Stimulated activated CD4-positive, alpha-beta T cell treated with anti-CD3 and anti-CD28 coated beads, Interleukin-1b, Interleukin-23, amount 100 ng/mL, for 48 hours (primary cell): ENCODE measurements around the gene SRRD.
A peak's percentile ranks its signal among the peaks of the same experiment; 100 is the strongest.
"Not testable (repeated sequence)": the region's sequence is repeated elsewhere in the genome, so short reads cannot be mapped to it uniquely, and the experiment has no call there.

Experiments used
- DNase-seq: peaks from one replicate; pipeline ENCODE4 v3.0.0-alpha.2; 2020

The SRRD gene

DNA sequence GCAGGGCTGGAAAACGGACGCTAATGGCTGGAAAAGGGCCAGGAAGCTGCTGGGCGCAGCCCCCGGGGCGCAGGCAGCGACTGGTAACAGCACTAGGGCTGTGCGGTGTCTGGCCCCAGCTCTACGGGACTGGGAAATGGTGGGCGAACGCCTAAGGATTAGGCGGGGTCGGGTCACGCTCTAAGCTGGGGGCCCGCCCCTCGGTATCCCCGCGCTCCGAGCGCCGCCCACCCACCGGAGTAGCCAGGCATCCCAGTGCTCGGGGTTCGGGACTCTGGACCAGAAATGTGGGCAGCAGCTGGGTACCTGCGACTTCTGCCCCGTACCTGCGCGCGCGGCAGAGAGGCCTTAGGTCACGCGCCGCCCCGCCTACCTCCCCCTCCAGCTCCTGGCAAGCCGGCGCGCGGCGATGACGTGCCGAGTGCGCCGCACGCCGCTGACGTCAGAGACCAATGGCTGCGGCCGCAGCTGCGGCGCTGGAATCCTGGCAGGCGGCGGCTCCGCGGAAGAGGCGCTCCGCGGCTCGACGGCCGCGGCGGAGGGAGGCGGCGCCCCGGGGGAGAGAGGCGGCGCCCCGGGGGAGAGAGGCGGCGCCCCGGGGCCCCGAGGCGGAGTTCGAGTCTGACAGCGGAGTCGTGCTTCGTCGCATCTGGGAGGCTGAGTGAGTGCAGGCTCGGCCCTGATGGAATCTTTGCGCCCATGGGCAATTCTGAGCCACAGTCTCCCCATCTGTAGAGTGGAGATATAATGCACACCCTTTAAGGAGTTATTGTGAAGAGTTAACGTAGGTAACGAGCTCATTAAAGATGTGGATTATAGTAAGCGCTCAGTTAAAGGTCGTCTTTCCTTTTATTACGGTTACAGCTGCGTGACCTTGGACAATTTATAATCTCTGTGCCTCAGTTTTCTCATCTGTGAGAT, at the start of gene SRRD, which contains the start of gene HPS4:
TSS of gene SRRD (plus strand) at position 439 of the 921 bp plus-strand sequence. CDS start at position 453, 14 bp downstream.
TSS of gene HPS4 (minus strand) at position 345 of the 921 bp plus-strand sequence. CDS start 2,021 bp downstream, outside the sequence.
- peak; percentile 90 for DNase-seq

- DNase-seq, result no peak
These were observed 48.2 kb upstream of the SRRD start for GRCh38 chr22:26435327-26436093.

DNA sequence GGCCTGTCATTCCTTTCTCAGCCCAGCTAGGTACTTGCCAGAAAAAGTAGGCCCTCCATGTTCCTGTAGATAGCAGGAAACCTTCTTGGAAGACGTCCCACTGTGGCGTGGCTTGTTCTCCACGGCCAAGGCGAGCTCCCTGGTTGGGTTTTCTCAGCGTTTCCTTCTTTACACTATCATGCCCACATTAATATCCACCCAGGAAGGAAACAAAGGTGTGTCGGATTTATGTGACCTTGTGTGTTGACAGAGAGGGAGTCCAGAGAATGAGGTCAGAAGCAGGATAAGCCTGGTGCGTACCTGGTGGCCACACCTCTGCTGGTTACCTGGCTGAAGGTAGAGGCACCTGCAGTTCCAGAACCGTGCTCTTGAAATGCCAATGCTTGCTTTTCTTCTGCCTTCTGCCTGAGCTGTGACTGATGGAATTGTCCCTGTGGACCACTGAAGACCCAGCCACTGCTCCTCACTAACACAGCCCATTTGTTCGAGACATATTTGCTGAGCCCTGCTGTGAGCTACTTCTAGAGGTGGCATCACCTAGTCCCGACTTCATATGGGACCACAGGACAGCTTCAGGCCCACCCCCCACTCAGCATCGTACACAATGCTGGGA, 46.7 kb upstream of the SRRD start:
- no peak for DNase-seq

DNA sequence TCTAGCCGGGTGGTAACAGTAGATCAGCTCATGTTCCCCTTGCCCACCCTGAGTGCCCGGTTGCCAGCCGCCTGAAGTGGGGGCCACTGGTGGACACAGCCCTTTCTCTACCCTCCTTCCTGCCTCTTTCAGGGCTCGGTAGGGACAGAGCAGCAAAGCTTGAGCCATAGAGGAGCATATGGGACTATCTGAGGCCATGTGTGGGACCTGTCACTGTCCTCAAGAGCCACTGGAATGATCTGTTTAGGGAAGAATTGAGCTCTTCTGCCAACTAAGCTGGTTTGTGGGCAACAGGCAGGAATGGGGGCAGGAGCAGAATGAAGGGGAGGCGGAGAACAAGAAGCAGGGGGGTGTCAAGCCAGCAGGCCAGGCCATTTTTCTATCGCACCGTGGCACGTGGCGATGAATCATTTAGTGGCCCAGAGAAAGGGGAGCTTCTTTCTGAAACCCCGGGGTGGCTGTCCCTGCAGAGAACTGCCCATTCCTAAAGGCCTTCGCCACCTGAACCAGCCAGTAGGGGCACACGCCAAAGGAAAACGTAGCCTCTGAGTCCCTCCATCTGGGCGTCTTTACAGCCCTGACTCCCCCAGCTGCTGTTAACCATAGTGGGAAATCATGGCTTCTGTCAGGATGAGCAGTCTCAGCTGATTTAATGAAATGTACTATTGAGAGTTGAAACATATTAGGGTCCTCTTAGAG, 45.8 kb upstream of the SRRD start:
- no peak for DNase-seq

GRCh38 chr22:26438776-26439175, 44.9 kb upstream of the SRRD start:
- DNase-seq, result not testable (repeated sequence)

- DNase-seq, result no peak
These were observed 44.1 kb upstream of the SRRD start for GRCh38 chr22:26439559-26439958.

GRCh38 chr22:26442086-26442756, 41.5 kb upstream of the SRRD start:
- DNase-seq, result no peak

- DNase-seq, result no peak
These were observed 39.6 kb upstream of the SRRD start for GRCh38 chr22:26443901-26444690.

DNA sequence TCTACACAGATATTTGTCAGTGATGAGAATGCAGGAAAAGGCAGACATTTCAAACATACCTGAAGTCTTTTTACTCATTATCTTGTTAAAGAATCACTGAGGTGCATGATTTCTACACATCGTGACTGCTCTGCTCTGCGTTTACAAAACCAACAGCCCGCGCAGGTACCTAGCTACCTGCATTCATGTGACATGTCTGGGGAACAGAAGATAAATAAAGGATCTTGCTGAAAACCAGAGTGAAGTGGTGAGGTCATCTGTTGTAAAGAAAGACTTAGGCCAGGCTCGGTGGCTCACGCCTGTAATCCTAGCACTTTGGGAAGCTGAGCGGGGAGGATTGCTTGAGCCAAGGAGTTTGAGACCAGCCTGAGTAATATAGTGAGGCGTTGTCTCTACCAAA, 38.9 kb upstream of the SRRD start:
- DNase-seq, result no peak

DNA sequence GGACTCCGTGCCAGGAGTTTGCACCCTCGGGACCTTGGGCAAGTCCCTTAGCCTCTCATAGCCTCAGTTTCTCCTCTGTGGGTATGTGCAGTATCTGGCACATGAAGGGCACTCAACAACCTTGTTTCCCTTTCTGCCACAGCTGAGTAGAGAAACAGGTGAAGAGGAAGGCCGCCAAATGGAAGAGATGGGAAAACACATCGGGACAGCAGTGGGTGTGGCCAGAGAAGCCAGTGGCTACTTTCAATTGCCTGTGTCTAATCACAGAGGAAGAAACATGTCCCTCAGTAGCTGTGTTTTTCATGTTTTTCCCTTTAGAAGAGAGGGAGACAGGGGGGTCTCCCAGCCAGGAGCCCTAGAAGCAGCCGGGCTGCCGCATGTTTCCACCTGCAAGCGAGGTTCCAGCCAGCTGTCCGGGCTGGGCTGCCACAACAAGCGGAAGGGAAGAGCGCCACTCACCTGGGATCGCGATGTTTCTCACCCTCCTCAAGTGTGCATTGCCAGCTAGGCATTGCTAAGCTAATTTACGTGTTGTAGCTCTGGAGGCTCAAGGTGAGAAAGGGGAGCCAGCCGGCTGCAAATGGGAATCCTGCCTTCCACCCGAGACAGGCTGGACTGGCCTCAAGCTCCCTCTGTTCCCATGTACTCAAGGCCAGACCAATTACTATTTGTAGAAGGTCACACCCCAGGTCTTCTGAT, 38.0 kb upstream of the SRRD start:
- no peak for DNase-seq

DNA sequence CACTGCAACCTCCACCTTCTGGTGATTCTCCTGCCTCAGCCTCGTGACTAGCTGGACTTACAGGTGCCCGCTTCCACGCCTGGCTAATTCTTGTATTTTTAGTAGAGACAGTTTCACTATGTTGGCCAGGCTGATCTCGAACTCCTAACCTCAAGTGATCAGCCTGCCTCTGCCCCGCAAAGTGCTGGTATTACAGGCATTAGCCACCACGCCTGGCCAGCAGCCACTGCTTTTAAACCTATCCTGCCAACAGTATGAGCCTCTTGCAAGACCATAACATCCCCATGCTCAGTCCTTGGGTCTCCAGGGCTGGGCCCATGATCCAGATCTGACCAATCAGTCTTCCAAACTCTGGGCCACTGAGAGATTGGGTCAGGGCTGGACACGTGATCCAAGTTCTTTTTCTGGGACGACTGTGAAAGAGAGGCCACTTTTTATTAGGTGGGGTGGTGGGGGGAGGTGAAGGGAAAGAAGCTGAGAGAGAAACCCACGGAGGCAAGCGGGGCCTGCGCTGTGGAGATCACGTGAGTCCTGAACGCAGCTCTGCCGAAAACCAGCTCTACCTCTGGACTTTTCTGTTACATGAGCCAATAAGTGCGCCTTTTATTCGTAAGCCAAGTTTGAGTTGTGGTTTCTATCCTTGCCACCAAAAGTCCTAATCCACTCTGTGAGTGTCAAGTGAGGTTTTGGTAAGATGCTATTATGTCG, 36.7 kb upstream of the SRRD start:
- no peak for DNase-seq

DNA sequence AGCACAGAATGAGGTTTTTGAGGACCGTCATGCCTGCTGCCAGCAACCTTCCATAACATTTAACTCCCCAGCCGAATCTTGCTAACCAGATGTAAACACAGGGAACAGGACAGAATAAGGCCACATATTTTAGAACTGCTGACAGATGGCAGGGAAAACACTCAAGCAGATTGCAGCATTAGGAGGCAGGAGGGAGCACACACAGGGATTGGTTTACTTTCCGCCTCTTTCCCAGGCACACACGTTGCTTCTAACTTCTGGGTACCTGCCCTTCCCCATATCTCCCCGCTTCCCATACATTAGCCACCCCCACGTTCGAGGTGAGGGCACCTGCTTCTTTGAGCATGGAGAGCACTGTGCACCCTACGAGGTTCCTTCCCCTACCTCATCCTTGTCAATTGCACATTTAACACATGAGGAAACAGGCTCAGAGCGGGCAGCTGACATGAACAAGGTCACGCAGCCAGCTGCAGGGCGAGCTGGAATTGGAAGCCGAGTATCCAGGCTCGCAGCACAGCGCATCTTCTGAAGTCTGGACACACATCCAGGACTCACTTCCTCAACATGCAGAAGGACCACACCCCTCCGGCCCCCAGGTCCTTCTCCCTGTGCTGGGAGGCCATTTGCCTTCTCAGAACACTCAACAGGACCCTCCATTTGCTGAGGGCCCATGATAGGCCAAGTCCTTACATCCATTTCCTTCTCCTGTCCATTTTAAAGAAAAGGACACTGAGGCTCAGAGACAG, 35.9 kb upstream of the SRRD start:
- no peak for DNase-seq

- DNase-seq, result no peak
These were observed 35.3 kb upstream of the SRRD start for GRCh38 chr22:26448334-26448733.

DNA sequence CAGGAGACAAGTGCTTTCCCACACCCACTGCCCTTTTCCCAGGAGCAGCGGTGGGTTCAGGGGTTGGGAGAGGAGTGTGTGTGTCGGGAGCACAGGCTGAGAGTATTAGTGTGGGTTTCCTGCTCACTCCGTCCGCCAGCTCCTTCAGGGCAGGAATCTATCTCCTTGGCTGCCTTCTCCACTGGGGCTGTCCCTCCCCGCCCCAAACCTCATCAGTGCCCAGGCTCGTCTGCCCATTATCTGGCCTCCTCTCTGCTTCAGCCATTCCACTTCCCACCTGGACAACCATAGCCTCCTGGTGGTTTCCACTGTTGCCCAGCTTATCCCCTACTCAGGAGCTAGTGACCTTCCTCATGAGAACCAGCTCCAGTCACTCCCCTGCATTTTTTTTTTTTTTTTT, 34.7 kb upstream of the SRRD start:
- DNase-seq, result no peak

- DNase-seq, result no peak
These were observed 33.1 kb upstream of the SRRD start for GRCh38 chr22:26450453-26451185.

DNA sequence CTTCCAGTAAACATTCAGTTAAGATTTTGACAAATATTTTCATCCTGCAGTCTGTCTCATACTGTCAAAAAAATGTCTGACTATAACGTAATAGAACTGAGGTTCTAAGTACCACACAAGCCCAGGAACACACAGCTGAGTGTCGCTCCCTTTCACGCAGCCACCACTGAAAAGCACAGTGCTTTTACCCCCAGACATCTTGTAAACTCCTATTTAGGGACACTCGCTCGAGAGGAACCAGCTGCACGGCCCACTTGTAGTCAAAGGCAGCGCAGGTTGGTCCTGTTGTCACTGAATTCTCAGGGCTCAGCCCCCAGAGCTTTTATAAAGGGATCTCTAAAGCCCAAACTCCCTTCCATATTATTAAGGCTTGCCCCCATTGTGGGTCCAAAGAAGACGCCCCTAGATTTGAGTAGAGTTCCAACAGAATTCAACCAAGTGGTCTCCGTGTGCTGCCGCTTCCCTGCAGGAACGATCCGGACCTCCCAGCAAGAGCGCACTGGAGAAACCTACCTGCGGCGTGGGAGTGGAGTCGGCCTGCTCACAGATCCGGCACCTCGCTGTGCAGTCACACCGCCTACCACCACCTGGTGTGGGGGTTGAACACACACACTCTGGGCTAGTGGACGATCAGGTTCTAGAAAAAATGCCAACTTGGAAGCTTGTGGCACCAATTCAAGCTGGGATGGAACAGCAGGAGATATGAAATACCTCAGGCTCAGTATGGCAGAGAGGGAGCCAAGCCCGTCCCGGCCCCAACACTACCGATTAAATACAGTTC, 31.3 kb upstream of the SRRD start:
- no peak for DNase-seq

DNA sequence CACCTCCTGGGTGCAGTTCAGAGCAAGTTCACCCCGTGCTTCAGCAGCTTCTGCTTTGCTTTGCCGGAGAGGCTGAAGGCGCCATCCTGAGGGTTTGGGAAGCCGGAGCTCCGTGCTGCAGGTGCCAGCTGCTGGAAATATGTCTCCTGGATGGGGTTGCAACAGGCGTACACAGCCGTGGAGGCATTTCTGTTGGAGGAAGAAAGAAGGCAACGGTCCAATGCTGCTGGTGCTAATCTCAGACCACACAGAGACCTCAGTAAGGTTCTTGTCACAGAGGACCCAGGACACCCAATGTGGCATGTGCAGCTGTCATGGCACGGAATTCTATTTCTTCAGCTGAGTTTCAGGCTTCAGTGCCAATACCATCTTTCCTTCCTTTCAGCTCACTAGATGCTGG, 30.5 kb upstream of the SRRD start:
- no peak for DNase-seq
